ENCODE results near the gene ABCC10.

DNA sequence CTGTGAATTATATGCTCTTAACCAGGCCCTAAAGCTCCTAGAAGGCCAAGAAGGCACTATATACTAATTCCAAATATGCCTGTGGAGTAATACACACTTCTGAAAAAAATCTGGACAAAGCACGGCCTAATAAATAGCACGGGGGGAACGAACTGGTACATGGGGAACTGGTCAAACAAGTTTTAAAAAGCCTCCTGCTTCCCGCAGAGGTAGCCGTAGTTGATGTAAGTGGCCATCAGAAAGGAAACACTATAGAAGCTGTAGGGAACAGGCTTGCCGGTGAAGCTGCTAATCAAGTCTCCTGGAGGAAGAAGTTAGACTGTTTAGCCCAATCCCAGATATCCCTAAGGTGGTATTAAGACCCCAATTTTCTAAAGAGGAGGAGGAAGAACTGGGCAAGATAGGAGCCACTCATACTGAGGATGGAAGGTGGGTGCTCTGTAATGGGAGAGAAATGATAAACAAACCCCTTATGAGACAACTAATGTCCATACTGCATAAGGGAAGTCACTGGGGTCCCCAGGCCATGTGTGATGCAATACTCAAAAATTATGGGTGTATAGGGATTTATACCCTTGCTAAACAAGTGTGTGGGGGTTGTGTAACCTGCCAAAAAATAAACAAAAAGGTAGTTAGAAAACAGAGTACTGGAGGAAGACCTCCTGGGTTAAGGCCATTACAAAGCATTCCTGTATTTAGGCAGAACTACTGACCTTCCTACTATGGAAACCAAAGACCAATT lies 30.8 kb upstream of the ABCC10 start:
- TF ChIP-seq BACH1 (IDR thresholded peaks at IDR 0.05; ENCODE audit: borderline replicate concordance) (no peak), EZH2 (IDR thresholded peaks at IDR 0.05; ENCODE audit: borderline replicate concordance, control insufficient read depth, low read depth, low read length) (no peak), POLR2A (IDR thresholded peaks at IDR 0.05; ENCODE audit: low read depth, low read length) (no peak), EGR1 (IDR thresholded peaks at IDR 0.05; ENCODE audit: borderline replicate concordance in 1 of 2, low read depth in 2 of 2, low read length in 2 of 2) (no peak), CREM (IDR thresholded peaks at IDR 0.05; ENCODE audit: low read depth) (no peak), MXI1 (IDR thresholded peaks at IDR 0.05; ENCODE audit: low read depth, low read length) (no peak), POLR2AphosphoS5 (IDR thresholded peaks at IDR 0.05; ENCODE audit: low read length) (no peak), RAD21 (IDR thresholded peaks at IDR 0.05; ENCODE audit: insufficient read depth, low read depth, low read length) (no peak), BHLHE40 (IDR thresholded peaks at IDR 0.05; ENCODE audit: borderline replicate concordance in 1 of 2, low read depth in 2 of 2, low read length in 1 of 2) (no peak), EP300 (IDR thresholded peaks at IDR 0.05; ENCODE audit: borderline replicate concordance in 1 of 2, control insufficient read depth in 1 of 2, low read depth in 2 of 2, low read length in 2 of 2) (no peak), SMAD1 (IDR thresholded peaks at IDR 0.05; ENCODE audit: low read depth, partially characterized antibody) (no peak)
- TF ChIP-seq, protein P1, sequence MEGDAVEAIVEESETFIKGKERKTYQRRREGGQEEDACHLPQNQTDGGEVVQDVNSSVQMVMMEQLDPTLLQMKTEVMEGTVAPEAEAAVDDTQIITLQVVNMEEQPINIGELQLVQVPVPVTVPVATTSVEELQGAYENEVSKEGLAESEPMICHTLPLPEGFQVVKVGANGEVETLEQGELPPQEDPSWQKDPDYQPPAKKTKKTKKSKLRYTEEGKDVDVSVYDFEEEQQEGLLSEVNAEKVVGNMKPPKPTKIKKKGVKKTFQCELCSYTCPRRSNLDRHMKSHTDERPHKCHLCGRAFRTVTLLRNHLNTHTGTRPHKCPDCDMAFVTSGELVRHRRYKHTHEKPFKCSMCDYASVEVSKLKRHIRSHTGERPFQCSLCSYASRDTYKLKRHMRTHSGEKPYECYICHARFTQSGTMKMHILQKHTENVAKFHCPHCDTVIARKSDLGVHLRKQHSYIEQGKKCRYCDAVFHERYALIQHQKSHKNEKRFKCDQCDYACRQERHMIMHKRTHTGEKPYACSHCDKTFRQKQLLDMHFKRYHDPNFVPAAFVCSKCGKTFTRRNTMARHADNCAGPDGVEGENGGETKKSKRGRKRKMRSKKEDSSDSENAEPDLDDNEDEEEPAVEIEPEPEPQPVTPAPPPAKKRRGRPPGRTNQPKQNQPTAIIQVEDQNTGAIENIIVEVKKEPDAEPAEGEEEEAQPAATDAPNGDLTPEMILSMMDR (IDR thresholded peaks at IDR 0.05 in 2 of 3, conservative IDR thresholded peaks at IDR 0.05 in 1 of 3; ENCODE audit: control insufficient read depth in 2 of 3, extremely low read depth in 1 of 3, insufficient read depth in 1 of 3, low read depth in 3 of 3, low read length in 3 of 3): no peak
- TF ChIP-seq, protein P2, sequence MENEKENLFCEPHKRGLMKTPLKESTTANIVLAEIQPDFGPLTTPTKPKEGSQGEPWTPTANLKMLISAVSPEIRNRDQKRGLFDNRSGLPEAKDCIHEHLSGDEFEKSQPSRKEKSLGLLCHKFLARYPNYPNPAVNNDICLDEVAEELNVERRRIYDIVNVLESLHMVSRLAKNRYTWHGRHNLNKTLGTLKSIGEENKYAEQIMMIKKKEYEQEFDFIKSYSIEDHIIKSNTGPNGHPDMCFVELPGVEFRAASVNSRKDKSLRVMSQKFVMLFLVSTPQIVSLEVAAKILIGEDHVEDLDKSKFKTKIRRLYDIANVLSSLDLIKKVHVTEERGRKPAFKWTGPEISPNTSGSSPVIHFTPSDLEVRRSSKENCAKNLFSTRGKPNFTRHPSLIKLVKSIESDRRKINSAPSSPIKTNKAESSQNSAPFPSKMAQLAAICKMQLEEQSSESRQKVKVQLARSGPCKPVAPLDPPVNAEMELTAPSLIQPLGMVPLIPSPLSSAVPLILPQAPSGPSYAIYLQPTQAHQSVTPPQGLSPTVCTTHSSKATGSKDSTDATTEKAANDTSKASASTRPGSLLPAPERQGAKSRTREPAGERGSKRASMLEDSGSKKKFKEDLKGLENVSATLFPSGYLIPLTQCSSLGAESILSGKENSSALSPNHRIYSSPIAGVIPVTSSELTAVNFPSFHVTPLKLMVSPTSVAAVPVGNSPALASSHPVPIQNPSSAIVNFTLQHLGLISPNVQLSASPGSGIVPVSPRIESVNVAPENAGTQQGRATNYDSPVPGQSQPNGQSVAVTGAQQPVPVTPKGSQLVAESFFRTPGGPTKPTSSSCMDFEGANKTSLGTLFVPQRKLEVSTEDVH (IDR thresholded peaks at IDR 0.05; ENCODE audit: low read depth, partially characterized antibody): no peak
- TF ChIP-seq, protein P3, sequence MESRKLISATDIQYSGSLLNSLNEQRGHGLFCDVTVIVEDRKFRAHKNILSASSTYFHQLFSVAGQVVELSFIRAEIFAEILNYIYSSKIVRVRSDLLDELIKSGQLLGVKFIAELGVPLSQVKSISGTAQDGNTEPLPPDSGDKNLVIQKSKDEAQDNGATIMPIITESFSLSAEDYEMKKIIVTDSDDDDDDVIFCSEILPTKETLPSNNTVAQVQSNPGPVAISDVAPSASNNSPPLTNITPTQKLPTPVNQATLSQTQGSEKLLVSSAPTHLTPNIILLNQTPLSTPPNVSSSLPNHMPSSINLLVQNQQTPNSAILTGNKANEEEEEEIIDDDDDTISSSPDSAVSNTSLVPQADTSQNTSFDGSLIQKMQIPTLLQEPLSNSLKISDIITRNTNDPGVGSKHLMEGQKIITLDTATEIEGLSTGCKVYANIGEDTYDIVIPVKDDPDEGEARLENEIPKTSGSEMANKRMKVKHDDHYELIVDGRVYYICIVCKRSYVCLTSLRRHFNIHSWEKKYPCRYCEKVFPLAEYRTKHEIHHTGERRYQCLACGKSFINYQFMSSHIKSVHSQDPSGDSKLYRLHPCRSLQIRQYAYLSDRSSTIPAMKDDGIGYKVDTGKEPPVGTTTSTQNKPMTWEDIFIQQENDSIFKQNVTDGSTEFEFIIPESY (IDR thresholded peaks at IDR 0.05): no peak

All from GM12878 (cell line).